Fibroblast of peridontal ligament (primary cell): Measurements from ENCODE around the gene USP37.
A peak's percentile ranks its signal among the peaks of the same experiment; 100 is the strongest.
"Not testable (repeated sequence)": the region's sequence is repeated elsewhere in the genome, so short reads cannot be mapped to it uniquely, and the experiment has no call there.

ENCODE experiments used
- DNase-seq: peaks from one replicate; pipeline ENCODE4 v3.0.0-alpha.2; 2010; ENCODE audit errors: extremely low read depth

USP37 gene

DNA sequence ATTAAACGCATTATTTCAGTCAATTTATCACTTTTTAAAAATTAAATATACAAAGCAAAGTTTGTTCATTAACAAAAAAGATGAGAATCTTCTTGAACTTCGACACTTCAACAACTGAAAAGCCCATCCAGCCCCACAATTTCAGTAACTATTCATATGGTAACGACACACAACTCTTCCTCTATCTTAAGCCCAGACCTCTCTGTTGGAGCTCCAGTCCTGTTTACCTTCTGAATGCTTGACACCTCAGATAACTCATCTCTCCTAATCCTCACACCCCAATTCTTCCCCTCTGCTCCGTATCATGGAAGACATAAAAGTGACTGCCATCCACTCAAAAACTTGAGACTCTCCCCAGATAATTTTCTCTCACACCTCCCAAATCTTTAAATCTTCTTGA lies 12.6 kb downstream of the USP37 start:
- no peak for DNase-seq

DNA sequence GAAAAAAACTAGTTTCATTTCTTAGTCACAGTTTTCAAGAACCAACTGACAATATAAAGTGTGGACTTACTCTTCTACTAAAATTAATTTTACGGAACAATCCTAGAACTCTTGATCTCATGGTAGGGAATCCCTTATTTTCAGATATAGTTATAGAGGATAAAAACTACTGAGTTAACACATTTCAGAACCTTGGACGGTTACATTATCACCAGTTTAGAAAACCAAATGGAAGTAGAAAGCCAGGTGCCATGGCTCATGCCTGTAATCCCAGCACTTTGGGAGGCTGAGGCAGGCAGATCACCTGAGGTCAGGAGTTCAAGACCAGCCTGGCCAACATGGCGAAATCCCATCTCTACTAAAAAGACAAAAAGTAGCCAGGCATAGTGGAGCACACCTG lies 13.9 kb downstream of the USP37 start:
- DNase-seq, result not testable (repeated sequence)

DNA sequence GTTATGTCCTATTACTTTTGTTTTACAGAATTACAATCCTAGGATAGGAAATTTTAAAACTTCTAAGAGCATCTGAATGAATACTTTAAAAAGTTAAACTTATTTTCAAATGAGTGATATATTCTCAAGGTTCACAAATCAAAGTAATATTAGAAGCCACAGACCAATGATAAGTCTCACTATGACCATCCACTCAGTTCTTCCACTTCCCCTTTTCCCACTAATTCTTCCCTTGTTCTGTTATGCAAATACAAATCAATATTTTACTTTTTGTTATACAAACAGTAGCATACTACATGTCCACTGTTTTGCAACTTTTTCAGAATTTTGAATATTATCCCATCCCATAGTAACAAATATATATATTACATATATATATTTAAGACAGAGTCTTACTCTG lies 20.2 kb downstream of the USP37 start:
- no peak for DNase-seq

DNA sequence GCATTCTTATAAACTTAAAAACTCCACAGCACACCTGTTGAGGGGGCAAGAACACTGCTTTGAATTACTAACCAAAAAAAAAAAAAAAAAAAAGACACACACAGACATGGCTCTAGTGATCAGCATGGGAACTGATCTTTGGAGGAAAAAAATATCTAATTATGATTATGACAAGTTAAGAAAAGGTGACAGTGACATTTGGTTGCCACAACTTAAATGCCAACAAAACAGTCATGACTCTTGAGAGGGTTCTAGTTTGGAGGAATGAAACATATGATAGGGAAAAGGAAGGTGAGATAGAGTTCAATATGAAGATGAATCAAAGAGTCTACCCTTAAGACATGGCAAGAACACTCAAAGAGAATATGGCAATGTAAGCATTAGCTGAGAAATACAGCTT lies 20.6 kb downstream of the USP37 start:
- no peak for DNase-seq

DNA sequence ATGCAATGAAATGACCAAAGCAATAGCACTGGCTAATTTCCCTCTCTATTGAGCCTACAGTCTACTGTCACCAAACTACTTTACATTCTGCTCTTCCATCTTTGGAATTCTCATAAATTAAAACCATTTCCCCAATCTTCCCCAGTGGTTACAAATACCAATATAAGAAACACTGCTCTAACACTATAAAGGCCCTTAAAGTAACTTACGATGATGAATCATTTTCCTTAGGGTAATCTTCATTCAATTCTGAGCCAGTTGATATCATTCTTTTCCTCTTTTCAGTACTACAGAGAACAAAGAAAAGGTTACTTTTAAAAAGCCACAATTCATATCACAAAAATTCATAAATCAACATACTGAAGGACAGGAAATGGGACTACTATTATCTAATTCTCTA lies 22.1 kb downstream of the USP37 start:
- no peak for DNase-seq

DNA sequence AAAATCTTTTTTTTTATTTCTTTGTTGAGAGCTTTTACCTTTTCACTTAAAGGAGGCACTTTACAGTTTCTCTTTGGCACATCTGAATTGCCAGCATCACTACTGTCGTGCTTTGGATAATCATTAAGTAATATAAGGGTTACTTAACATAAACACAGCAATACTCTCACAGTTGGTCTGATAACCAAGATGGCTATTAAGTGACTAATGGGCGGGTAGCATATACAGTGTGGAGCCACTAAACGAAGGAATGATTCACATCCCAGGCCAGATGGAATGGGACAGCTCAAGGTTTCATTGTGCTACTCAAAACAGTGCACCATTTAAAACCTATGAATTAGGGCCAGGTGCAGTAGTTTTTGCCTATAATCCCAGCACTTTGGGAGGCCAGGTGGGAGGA lies 28.1 kb downstream of the USP37 start:
- no peak for DNase-seq

DNA sequence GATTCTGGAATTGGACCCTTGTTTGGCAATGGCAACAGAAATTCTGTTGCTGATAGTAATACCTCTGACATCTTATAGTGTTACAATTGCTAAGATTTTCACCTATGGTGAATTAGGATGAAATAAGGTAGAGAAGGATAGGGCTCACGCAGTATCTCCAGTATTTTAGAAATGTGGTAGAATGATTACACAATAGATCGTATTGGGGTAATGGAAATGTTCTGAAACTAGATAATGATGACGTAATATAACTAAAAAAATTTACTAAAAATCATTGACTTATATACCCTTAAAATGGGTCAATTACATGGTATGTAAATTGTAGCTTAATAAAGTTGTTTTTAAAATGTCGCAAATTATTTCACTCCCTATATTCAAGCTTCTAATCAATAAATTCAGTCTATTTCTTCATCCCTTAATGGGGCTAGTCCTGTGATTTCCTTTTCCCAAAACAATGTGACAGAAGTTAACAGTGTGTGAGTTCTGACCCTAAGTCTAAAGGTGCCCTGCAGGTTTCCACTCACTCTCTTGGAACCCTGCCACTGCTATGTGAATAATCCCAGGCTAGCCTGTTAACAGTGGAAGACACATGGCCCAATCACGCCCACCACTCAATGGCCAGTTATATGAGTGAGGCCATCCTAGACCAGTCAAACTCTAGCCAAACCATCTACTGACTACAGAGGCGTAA lies 31.2 kb downstream of the USP37 start:
- DNase-seq, result no peak

DNA sequence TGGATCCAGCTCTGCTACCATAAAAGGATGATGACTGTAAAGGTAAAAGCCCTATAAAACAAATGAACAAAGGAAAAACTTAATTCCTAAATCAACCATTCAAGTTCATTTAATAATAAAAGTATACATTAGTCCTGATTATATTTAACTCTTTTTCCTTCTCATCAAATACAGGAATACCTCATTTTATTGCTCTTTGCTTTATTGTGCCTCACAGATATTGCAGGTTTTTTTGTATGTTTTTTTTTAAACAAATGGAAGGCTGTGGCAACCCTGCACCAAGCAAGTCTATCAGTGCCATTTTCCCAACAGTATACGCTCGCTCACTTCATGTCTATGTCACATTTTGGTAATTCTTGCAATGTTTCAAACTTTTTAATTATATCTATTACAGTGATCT lies 38.2 kb downstream of the USP37 start:
- DNase-seq, result no peak

DNA sequence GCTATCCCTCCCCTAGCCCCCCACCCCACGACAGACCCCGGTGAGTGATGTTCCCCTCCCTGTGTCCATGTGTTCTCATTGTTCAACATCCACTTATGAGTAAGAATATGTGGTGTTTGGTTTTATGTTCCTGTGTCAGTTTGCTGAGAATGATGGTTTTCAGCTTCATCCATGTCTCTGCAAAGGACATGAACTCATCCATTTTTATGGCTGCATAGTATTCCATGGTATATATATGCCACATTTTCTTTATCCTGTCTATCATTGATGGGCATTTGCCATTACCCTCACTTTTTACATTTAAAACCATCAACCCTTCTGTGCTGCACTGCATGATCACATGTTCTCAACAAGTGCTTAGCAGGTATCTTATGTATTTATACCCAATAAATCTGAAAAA lies 39.7 kb downstream of the USP37 start:
- DNase-seq, result not testable (repeated sequence)

DNA sequence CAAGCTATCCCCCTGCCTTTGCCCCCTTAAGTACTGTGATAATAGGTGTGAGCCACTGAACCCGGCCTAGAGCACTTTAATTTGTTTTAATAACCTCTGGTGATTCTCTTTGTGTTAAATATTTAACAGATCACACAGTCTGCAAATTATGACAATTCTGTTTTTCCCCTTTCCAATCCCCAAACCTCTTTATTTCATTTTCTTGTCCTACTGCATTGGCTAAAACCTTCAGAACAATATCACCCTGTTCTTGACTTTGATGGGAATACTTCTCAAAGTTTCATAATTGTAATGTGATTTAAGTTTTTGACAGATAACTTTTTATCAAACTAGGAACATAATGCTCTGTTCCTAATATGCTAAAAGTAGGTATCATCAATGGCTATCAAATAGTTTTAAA lies 44.5 kb downstream of the USP37 start:
- no peak for DNase-seq

DNA sequence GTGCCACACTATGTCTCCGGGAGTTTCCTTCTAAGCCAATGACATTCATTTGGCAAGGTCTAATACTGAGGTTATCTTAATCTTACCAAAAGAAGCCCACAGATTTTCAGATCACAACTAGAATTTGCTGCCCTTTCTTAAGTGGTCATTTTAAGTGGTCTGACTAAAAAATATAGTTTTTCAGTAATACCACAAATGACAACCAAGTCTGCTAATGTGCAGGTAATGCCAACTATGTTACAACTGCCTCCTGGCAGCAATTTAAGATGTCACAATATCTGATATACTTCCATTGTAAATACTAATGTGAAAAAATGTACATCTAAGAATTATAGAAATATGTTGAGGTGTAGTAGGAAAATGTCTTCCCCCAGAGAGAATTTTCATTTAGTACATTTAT lies 49.3 kb downstream of the USP37 start:
- DNase-seq, result no peak

DNA sequence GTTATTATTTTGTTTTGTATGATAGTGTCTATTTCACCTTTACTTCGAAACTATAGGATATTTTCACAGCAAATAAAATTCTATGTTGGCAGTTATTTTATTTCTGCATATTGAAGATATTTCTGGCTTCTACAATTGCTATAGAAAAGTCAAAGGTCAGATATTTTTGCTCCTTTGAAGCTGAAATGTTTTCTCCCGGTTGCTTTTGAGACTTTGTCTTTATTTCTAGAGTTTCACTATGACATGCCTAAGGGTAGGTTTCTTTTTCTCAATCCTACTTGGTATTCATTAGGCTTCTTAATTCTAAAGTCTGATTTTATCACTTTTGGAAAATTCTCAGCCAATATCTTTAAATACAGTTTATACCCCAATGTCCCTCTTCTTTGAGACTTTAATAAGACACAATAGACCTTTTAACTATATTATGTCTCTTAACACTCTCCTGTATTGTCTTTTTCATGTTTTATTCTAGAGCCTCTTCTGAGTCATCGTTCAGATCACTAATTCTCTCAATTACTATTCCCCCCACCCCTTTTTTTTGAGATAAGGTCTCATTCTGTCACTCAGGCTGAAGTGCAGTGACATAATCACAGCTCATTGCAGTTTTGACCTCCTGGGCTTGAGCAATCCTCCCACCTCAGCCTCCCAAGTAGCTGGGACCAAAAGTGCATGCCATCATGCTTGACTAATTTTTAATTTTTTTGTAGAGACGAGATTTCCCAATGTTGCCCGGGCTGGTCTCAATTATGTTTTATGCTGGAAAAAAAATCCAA lies 50.5 kb downstream of the USP37 start:
- peak; percentile 67 for DNase-seq

DNA sequence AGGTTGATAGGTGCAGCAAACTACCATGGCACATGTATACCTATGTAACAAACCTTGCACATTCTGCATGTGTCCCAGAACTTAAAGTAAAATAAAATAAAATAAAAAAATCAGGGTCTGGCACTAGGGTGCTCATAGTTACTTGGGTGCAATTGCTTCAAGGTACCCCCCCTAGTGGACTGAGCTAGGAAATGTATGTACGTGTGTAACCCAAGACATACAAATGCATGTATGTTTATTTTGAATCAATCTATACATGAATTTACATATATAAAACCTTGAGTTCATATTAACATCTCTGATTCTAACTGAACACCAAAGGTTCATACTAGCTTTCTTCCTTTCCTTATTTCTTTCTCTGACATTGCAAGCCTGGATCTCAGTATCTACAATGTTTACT lies 51.5 kb downstream of the USP37 start:
- no peak for DNase-seq

DNA sequence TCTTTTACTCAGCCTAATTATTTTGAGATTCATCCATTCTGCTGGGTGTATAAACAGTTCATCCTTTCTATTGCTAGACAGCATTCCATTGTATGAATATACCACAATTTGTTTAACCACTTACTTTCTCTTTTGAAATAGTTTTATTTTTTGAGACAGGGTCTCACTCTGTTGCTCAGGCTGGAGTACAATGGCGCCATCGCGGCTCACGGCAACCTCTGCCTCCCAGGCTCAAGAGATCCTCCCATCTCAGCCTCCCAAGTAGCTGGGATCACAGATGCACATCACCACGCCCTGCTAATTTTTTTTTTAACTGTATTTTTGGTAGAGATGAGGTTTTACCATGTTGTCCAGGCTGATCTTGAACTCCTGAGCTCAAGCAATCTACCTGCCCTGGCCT lies 54.5 kb downstream of the USP37 start:
- peak; percentile 33 for DNase-seq

DNA sequence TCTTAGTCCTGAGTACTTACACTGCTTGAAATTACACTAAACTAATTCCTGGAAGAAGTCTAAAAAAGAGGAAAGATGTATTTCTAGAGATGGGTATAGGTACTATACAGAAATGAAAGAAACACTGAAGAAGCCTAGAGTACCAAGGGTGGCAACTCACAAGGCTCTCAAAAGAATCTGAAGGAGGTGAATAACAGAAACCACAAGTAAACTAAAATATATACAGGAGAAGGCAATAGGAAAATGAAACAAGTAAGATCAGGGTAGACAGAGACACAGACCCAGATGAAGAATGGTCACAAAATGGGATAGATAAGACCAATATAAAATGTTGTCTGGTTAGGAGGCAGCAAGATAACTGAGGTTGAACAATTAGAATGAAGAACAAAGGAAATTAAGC lies 59.9 kb downstream of the USP37 start:
- no peak for DNase-seq

DNA sequence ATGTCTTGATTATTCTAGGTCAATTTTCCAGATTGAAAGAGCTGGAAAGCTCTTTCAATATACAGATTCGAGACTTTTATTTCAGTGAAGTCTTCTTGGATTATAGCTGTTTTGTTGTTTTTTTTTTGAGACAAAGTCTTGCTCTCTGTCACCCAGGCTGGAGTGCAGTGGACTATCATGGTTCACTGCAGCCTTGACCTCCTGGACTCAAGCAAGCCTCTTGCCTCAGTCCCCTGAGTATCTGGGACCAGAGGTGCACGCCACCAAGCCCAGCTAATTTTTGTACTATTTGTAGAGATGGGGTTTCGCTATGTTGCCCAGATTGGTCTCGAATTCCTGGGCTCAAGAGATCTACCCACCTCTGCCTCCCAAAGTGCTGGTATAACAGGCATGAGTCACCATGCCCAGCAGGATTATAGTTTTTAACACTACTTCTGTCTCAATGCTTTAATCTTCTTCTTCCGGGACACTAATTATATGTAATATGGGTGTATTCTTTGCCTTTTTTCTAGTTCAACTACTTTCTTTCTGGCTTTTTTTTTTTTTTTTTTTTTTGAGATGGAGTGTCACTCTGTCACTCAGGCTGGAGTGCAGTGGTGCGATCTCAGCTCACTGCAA lies 62.3 kb downstream of the USP37 start:
- DNase-seq, result no peak

DNA sequence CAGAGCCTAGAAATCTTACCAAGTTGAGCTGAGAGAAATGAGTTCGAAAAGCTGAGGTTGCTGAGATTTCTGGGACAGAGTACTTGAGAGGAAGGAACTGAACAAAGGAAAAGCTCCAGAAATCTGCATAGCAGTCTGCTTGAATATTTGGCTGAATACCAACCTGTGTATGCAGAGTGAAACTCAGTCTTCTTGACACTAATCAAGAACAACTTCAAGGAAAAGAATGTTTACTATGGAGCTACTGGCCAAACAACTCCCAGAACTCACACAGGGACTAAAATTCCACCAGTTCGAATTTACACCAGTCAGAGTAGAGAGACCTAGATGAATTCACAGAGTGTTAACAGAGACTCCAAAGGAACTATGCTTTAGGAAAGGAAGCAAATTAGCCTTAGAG lies 66.5 kb downstream of the USP37 start:
- peak; percentile 83 for DNase-seq

DNA sequence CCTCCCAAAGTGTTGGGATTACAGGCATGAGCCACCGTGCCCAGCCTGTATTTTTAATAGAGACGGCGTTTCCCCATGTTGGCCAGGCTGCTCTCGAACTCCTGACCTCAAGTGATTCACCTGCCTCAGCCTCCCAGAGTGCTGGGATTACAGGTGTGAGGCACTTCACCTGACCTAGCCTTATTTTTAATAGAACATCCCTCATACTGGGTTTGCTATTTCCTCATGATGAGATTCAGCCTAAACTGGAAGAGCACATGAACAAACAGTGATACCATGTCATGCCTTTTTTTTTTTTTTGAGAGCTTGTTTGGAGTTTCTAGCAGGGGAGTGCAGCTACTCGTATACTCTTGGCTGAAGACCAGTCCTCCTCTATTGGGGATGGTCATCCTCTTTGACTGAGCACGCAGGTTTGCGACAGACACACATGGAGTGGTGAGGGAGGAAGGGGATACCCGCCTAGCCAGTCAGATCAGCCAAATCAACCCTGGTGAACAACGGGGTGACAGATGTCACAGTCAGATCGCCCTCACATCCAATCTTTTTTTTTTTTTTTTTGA lies 67.6 kb downstream of the USP37 start:
- no peak for DNase-seq

DNA sequence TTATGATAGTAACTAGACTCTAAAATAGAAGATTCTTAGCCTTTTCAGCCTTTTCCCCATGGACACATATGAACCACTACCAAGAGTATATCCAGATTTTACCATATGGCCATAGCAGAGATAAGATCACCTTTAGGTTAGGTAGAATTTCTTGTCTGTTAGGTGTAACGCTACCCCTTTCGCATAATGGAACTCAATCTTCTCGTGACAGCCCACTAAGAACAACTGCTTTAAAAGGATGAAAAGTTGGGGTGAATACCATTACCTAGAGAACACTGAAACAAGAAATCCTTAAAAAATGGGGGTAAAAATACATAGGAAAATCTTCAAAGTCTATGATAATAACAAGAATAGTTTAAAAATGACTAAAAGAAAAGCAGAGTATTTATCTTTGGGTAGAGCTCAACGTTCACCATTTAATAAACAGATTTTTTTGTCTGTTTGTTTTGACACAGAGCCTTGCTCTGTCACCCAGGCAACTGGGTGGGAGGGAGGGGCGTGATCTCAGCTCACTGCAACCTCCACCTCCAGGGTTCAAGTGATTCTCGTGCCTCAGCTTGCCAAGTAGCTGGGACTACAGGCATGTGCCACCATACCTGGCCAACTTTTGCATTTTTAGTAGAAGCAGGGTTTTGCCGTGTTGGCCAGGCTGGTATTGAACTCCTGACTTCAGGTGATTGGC lies 82.0 kb downstream of the USP37 start:
- no peak for DNase-seq

DNA sequence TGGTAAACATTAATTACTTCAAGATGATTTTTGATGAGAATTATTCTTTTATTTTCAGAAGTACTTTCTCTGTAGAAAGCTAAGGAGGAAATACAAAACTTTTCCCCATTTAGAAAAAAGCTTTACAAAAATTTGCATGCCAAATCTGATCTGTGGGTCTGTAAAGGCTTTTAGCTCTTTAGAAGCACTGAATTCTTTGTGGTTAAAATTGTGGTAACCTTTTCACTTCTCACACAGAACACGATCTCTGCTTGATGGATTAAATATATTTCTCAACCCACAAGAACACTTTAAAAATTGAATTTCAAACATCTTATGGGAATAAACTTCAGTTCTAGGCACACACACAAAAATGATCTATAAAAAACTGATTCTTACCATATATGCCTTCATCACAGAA lies 85.5 kb downstream of the USP37 start:
- DNase-seq, result peak; percentile 54

DNA sequence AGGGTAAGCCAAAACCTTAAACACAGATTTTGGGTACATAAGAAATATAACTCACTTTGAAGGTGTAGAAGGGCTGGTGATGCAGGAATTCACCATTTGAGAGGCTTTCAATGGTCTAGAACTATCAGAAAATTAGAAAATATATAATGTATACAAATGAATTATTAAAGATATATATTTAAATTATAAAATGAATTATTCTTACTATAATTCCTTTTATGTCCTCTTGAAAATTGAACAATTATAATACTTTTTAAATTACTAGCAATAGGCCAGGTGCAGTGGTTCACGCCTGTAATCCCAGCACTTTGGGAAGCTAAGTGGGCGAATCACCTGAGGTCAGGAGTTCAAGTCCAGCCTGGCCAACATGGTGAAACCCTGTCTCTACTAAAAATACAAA lies 88.6 kb downstream of the USP37 start:
- DNase-seq, result no peak

DNA sequence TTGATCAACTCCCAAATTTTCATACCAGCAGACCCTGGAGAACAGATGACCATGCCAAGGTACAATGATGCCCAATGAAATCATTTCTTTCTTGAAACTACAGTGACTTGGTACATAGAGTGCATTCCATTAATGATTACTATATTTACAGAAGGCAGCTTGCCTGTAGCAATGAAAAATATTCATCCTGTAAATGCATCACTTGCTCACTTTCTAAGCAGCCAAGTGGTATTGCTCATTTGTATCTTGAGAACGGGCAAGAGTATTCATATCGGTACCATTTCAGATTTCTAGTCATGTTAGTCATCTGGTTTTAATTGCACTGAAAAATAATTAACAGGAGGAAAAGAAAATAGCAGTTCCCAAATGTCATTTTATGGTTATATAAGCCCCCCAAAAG lies 89.6 kb downstream of the USP37 start:
- DNase-seq, result peak; percentile 10
